Choroid plexus epithelial cell (primary cell): ENCODE measurements around the gene MYOF.

Experiments used
- DNase-seq: peaks from one replicate; pipeline ENCODE4 v3.0.0-alpha.2; 2010; ENCODE audit warnings: low read depth
- H3K4me3 ChIP-seq: 2 replicates; pipeline ENCODE4 v1.5.1; 2011; ENCODE audit warnings: low read depth, mild to moderate bottlenecking, control low read depth, low read length, moderate library complexity
- TF ChIP-seq, protein P1 (sequence below): conservative IDR thresholded peaks from 2 replicates; pipeline ENCODE4 v1.5.1; 2011; ENCODE audit warnings: low read depth, mild to moderate bottlenecking, control low read depth, inconsistent platforms, low read length, moderate library complexity

The MYOF gene

DNA sequence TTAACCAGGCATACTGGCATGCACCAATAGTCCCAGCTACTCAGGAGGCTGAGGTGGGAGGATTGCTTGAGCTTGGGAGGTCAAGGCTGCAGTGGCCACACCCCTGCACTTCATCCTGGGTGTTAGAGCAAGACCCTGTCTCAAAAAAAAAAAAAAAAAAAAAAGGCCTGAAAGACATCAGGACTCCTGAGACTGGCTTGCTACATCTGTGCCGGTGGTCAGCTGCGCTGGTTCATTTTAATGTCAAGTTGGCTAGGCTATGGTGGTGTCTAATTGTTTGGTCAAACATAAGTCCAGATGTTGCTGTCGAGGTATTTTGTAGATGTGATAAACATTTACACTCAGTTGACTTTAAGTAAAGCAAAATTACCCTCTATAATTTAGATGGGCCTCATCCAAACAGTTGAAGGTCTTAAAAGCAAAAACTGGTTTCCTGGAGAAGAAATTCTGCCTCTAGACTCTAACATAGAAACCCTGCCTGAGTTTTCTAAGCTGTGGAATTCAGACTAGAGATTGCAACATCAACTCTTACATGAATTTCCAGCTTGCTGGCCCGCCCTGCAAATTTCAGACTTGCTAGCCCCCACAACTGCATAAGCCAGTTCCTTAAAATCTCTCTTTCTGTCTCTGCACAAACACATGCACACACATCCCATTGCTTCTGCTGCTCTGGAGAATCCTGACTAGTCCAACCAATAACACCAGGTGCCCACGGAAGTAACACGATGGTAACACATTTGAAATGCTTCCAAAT, 18.2 kb downstream of the MYOF start:
- peak; percentile 91 for DNase-seq
- no peak overlapping the region for H3K4me3 ChIP-seq
- TF ChIP-seq, protein P1, sequence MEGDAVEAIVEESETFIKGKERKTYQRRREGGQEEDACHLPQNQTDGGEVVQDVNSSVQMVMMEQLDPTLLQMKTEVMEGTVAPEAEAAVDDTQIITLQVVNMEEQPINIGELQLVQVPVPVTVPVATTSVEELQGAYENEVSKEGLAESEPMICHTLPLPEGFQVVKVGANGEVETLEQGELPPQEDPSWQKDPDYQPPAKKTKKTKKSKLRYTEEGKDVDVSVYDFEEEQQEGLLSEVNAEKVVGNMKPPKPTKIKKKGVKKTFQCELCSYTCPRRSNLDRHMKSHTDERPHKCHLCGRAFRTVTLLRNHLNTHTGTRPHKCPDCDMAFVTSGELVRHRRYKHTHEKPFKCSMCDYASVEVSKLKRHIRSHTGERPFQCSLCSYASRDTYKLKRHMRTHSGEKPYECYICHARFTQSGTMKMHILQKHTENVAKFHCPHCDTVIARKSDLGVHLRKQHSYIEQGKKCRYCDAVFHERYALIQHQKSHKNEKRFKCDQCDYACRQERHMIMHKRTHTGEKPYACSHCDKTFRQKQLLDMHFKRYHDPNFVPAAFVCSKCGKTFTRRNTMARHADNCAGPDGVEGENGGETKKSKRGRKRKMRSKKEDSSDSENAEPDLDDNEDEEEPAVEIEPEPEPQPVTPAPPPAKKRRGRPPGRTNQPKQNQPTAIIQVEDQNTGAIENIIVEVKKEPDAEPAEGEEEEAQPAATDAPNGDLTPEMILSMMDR = no peak

DNA sequence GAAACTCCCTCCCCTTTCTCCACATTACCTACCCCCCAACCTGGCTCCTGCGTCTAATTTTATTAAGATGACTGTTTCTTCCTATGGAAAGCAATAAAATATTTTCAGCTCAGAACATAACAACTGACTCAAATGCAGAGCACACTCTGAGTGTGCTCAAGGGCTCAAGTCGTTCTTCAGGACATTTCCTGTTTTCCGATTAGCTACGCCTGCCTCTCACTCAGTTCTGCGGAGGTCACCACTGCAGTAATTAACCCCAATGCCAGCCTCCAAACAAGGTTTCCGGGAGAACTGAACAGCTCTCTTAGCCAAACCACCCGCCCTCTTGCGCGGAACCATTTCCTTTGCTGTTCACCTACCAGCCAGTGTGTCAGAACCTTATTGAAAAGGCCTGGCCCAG, 19.3 kb downstream of the MYOF start:
- no peak overlapping the region for H3K4me3 ChIP-seq
- DNase-seq = peak; percentile 69
- TF ChIP-seq, protein P1 = no peak

DNA sequence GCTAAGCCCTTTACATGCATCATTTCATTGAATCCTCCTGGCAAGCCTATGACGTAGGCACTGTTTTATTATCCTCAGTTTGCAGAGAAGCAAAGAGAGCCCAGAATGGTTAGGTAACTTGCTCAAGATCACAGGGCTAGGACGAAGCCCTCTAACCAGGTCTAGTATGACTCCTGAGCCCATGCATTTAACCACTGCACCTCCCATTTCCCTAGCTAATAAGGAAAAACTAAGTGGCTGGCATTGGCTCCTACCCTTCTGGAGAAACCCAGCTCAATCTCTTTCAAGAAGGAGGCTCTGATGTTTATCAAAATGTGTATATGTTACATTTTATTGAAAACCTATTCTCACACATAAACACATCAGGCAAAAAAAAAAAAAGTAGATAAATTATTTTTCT, 19.8 kb downstream of the MYOF start:
- TF ChIP-seq, protein P1 = no peak

DNA sequence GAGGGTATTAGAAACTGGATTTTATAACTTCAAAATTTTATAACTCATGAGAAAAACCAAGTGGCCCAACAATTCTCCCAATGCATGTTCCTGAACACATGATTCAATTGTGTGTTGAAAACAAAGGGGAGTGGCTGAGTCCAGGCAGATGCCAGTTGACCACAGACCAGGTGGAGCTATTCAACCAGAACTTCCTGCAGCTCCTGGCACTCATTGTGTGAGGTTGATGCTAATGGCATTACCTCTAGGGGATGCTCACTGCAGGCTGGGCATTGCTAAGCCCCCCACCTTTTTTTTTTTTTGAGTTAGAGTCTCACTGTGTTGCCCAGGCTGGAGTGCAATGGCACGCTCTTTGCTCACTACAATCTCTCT, 20.3 kb downstream of the MYOF start:
- TF ChIP-seq, protein P1 = no peak
- peak; percentile 76 for DNase-seq
- H3K4me3 ChIP-seq = no peak overlapping the region

More for the DNA sequence above, 19.8 kb downstream of the MYOF start:
- no peak for DNase-seq
- H3K4me3 ChIP-seq = no peak overlapping the region

DNA sequence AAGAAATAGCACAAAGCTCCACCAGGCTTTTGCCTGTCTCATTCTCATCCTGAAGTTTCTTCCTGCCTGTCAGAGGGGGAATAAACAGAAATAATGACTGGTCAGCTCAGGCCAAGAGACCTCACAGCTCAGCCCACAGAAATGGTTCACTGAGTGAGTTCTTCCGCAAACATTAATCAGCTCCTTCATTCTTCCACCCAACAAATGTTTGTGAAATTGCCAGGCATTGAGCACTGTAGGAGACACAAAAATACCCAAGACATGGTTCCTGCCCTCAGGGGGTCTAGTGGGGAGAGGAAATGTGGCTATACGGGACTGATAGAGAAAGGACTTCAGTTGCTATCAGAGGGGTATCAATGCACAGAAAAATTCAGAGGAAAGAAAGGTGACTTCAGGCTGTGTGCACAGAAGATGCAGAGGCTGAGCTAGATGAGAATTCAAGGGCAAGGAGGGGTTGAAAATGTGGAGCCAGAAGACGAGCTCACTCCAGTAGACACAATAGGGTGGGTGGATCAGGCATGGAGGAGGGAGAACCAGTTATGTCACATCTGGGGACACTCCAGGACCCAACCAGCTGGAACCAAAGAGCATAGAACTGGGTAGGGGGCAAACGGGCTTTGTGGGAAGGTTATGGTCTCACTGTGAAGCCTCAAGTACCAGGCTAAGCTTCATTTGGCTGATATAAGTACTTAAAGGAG, 20.9 kb downstream of the MYOF start:
- DNase-seq = peak; percentile 59
- H3K4me3 ChIP-seq = no peak overlapping the region
- TF ChIP-seq, protein P1 = no peak

DNA sequence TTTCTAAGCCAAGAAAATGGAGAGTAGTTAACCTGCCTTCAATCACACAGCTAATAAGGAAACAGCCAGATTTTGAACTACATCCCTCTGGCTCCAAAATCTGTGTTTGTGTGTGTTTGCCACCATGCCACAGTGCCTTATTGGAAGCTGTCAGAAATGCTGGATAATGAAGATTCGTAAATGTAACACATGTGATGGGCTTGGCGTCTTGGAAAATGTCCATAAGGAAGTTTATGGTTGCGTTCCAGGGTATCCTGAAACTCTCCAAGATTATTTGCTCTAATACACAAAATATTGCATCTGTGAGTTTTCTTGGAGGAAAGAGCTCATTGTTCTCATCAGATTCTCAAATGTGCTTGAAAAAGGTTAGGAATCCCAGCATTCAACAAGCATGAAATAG, 22.7 kb downstream of the MYOF start:
- no peak for DNase-seq
- no peak overlapping the region for H3K4me3 ChIP-seq
- TF ChIP-seq, protein P1 = no peak
